ENCODE data around the gene ZNF367. TPM values are rescaled to one million over a fixed set of nuclear protein-coding genes. Genes with fewer than 3 reads are reported as not detected.
"Not testable (repeated sequence)": the region's sequence is repeated elsewhere in the genome, so short reads cannot be mapped to it uniquely, and the experiment has no call there.

Gene ZNF367
- total RNA-seq, 2 experiments from 2014 or later, result 27.7 to 28.7 TPM

DNA sequence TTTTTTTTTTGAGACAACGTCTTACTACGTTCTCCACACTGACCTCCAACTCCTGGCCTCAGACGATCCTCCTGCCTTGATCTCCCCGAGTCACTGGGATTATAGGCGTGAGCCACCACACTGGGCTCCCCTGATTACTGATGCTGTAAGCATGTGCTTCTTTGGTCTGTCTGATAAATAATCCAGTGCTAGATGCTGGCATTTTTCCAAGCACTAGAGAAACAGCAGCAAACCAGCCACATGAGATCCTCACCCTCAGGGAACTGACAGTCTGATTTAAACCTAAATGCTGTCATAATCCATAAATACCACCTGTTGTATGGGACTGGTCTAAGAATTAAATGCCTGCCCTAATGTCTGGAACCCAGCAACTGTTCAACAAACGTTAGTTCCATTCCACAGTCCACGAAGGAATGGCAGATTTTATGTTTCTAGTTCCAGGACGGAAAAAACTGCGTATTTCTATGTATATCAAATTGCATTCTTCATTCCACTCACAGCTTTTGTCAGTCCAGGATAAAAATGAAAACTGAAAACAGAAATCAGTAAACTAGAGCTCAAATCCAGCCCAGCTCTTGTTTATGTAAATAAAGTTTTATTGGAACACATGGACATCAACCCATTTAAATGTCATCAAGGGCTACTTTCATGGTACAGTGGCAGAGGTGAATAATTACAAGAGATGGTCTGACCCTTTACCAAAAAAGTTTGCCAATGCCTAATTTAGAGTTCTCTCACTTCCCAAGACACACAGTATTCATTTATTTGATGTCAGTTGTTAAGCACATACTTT is 54.8 kb downstream of the ZNF367 start:
- no peak for DNase-seq
- ChIA-PET CTCF (no interaction called here), POLR2A (no interaction called here)
- no peaks in the 10 kb centered on the region for H3K4me1 Mint-ChIP-seq
- H3K4me3 Mint-ChIP-seq, result no peak overlapping the region
- peaks cover 7% of the 10 kb centered on the region for H3K36me3 Mint-ChIP-seq (ENCODE audit: low read depth)
- H3K27me3 Mint-ChIP-seq, result no peaks in the 10 kb centered on the region
- H3K9me3 Mint-ChIP-seq, result no peaks in the 10 kb centered on the region
- no peak overlapping the region for H3K27ac Mint-ChIP-seq

GRCh38 chr9:96362119-96362518 is 56.1 kb downstream of the ZNF367 start:
- H3K9me3 Mint-ChIP-seq; H3K4me3 Mint-ChIP-seq; H3K36me3 Mint-ChIP-seq (ENCODE audit: low read depth); DNase-seq; CTCF ChIA-PET; H3K27me3 Mint-ChIP-seq; H3K27ac Mint-ChIP-seq; H3K4me1 Mint-ChIP-seq; POLR2A ChIA-PET: not testable (repeated sequence)

- H3K9me3 Mint-ChIP-seq, result no peaks in the 10 kb centered on the region
- peaks cover 7% of the 10 kb centered on the region for H3K36me3 Mint-ChIP-seq (ENCODE audit: low read depth)
- H3K4me1 Mint-ChIP-seq, result no peaks in the 10 kb centered on the region
- no peak overlapping the region for H3K27ac Mint-ChIP-seq
- CTCF ChIA-PET, result no interaction called here
- no peak for DNase-seq
- POLR2A ChIA-PET, result no interaction called here
- H3K27me3 Mint-ChIP-seq, result no peaks in the 10 kb centered on the region
- no peak overlapping the region for H3K4me3 Mint-ChIP-seq
Observed at GRCh38 chr9:96361668-96362067, 56.5 kb downstream of the ZNF367 start.

DNA sequence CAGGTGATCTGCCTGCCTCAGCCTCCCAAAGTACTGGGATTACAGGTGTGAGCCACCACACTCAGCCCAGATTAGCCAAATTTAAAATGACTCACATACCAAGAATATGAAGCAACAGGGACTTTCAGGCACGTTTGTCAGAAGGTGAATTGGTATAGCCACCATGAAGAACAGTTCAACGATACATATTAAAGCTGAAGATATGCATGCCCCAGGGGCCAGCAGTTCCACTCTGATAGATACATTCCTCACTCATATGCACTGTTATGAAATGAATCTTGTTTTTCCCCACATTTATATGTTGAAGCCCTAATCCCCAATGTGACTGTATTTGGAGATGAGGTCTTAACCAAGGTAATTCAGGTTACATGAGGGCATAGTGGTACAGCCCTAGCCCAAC is 57.2 kb downstream of the ZNF367 start:
- CTCF ChIA-PET, result no interaction called here
- H3K27me3 Mint-ChIP-seq, result no peaks in the 10 kb centered on the region
- H3K4me1 Mint-ChIP-seq, result no peaks in the 10 kb centered on the region
- DNase-seq, result no peak
- H3K36me3 Mint-ChIP-seq (ENCODE audit: low read depth), result peaks cover 7% of the 10 kb centered on the region
- H3K9me3 Mint-ChIP-seq, result no peaks in the 10 kb centered on the region
- H3K4me3 Mint-ChIP-seq, result no peak overlapping the region
- H3K27ac Mint-ChIP-seq, result no peak overlapping the region
- POLR2A ChIA-PET, result no interaction called here

- H3K4me1 Mint-ChIP-seq; H3K27me3 Mint-ChIP-seq; POLR2A ChIA-PET; CTCF ChIA-PET; H3K36me3 Mint-ChIP-seq (ENCODE audit: low read depth); H3K9me3 Mint-ChIP-seq; H3K27ac Mint-ChIP-seq; DNase-seq; H3K4me3 Mint-ChIP-seq: not testable (repeated sequence)
Observed at GRCh38 chr9:96360523-96360922, 57.6 kb downstream of the ZNF367 start.

GRCh38 chr9:96350866-96351265 is 67.3 kb downstream of the ZNF367 start:
- Mint-ChIP-seq H3K27ac (no peak overlapping the region), H3K36me3 (ENCODE audit: low read depth) (no peaks in the 10 kb centered on the region), H3K4me3 (no peak overlapping the region), H3K4me1 (no peaks in the 10 kb centered on the region), H3K27me3 (no peaks in the 10 kb centered on the region), H3K9me3 (no peaks in the 10 kb centered on the region)
- no peak for DNase-seq
- ChIA-PET POLR2A (no interaction called here), CTCF (no interaction called here)

DNA sequence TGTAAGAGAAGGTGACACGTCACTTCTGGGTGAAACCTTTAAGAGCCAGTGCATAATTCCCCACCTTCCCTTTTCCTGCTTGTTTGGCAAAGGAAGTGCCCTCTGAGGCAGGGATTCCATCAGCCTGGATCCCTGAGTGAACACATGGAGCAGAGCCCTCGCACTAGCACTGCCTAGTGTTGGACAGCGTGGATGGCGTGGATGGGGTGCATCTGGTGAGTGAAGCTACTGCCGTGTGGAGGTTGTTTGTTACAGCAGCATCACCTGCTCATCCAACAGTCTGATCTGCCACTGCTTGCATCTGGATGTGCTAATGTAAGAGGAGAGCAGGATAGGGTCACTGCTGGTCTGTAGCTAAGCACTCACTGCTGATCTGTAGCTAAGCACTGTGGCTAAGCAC is 69.9 kb downstream of the ZNF367 start:
- no peak overlapping the region for H3K27ac Mint-ChIP-seq
- ChIA-PET CTCF (interaction anchor here (1.0 kb wide), 1 partner anchor 21 kb away, joined by 4 read pairs; no protein-coding TSS in a partner anchor), POLR2A (no interaction called here)
- no peaks in the 10 kb centered on the region for H3K4me1 Mint-ChIP-seq
- H3K4me3 Mint-ChIP-seq, result no peak overlapping the region
- no peaks in the 10 kb centered on the region for H3K27me3 Mint-ChIP-seq
- H3K36me3 Mint-ChIP-seq (ENCODE audit: low read depth), result no peaks in the 10 kb centered on the region
- no peaks in the 10 kb centered on the region for H3K9me3 Mint-ChIP-seq
- DNase-seq, result no peak

DNA sequence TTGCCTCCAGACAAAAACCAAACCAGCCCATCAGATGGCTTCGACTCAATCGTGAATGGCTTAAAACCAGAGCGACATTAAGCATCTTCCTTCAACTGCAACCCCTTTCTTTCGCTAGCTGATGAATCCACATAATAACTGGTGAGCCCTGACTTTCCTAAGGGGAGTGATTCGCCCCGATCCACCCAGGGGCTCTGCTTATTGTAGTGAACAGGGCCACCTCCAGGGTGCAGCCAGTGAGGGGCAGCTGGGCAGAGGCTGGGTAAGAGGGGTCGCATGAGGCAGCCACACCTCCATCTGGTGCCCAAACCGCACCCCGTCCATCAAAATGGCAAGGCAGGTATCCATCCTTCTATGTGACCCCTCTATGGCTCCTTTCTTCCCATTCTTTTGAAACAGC is 72.6 kb downstream of the ZNF367 start:
- DNase-seq, result no peak
- H3K27ac Mint-ChIP-seq, result no peak overlapping the region
- POLR2A ChIA-PET, result no interaction called here
- H3K27me3 Mint-ChIP-seq, result no peaks in the 10 kb centered on the region
- CTCF ChIA-PET, result no interaction called here
- no peaks in the 10 kb centered on the region for H3K9me3 Mint-ChIP-seq
- H3K36me3 Mint-ChIP-seq (ENCODE audit: low read depth), result no peaks in the 10 kb centered on the region
- no peak overlapping the region for H3K4me3 Mint-ChIP-seq
- no peaks in the 10 kb centered on the region for H3K4me1 Mint-ChIP-seq

DNA sequence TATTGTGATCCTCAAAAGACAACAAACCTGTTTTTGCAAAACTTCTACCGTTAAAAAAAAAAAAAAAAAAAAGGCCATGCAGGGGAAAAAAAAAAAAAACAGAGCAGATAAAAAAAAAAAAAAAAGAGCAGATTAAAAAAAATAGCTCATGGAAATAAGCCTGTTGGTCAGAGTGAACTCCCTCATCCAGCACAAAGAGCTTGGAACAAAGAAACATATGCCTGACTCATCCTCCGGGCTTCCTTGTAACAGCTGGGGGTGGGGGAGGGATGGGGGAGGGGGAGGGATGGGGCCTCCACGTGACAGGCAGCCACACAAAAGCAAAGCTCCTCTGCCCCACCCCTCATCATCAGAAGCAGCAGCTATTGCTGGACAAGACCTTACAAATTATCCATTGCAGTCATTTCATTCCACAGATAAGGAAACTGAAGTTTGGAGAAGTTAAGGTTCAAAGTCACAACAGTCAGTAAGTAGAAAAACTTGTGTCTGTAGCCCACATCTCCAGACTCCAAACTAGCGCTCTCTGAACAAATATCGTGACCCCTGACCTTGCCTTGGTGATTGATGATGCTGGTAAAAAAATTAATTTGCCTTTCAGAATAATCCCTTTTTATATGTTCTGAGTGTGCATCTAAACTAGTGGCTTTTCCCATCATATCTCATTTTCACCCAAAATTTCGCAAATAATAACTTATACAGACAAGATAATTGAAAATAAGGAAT is 73.6 kb downstream of the ZNF367 start:
- Mint-ChIP-seq H3K27me3 (no peaks in the 10 kb centered on the region), H3K27ac (no peak overlapping the region), H3K9me3 (no peaks in the 10 kb centered on the region), H3K4me1 (peaks cover 5% of the 10 kb centered on the region), H3K36me3 (ENCODE audit: low read depth) (no peaks in the 10 kb centered on the region), H3K4me3 (no peak overlapping the region)
- POLR2A ChIA-PET, result no interaction called here
- CTCF ChIA-PET, result interaction anchor here (0.6 to 1.3 kb wide), 4 partner anchors 27 to 641 kb away, joined by 3 to 4 read pairs (median 4); no protein-coding TSS in a partner anchor
- DNase-seq, result no peak

GRCh38 chr9:96343515-96344360 is 74.4 kb downstream of the ZNF367 start:
- CTCF ChIA-PET, result interaction anchor here (0.7 to 1.3 kb wide), 2 partner anchors 16 to 27 kb away, joined by 4 read pairs; no protein-coding TSS in a partner anchor
- H3K27ac Mint-ChIP-seq, result no peak overlapping the region
- POLR2A ChIA-PET, result no interaction called here
- no peaks in the 10 kb centered on the region for H3K27me3 Mint-ChIP-seq
- H3K4me1 Mint-ChIP-seq, result peaks cover 5% of the 10 kb centered on the region
- no peak overlapping the region for H3K4me3 Mint-ChIP-seq
- no peaks in the 10 kb centered on the region for H3K36me3 Mint-ChIP-seq (ENCODE audit: low read depth)
- no peak for DNase-seq
- no peaks in the 10 kb centered on the region for H3K9me3 Mint-ChIP-seq

DNA sequence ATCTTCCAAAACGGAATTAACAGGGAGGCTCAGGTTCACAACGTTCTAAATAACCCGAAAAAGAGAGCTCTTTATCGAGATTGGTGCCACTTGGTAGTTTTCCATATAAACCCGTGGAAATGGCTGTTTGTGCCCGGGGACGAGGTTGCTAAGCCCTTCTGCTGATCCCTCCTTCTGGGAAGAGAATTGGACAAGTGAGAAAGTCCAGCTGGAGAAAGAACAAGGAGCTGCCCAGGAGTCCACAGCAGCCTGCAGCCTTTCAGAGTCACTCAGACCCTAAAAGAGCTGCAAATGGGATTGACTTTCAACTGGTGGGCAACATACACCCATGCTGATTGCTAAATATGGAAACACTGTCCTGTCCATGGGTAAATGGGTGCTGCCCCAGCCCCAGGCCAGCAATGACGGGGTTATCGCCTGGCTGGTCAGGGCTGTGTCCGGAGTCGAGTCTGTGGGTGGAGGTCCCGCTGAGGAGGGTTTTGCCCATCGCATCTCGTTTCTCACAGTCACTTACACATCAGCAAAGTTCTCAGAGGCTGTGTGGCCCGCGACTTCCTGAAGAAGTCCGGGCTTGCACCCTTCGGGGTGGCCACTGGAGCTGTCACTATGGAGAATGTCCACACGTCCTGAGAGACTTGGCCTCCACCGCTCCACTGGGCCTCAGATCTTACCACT is 75.5 kb downstream of the ZNF367 start:
- no peaks in the 10 kb centered on the region for H3K9me3 Mint-ChIP-seq
- CTCF ChIA-PET, result interaction anchor here (1.3 kb wide), 1 partner anchor 26 kb away, joined by 4 read pairs; no protein-coding TSS in a partner anchor
- no peak overlapping the region for H3K27ac Mint-ChIP-seq
- H3K27me3 Mint-ChIP-seq, result no peaks in the 10 kb centered on the region
- POLR2A ChIA-PET, result no interaction called here
- DNase-seq, result no peak
- peaks cover 5% of the 10 kb centered on the region for H3K4me1 Mint-ChIP-seq
- no peaks in the 10 kb centered on the region for H3K36me3 Mint-ChIP-seq (ENCODE audit: low read depth)
- no peak overlapping the region for H3K4me3 Mint-ChIP-seq

- Mint-ChIP-seq H3K4me3 (no peak overlapping the region), H3K4me1 (peaks cover 5% of the 10 kb centered on the region), H3K9me3 (no peaks in the 10 kb centered on the region), H3K27me3 (no peaks in the 10 kb centered on the region), H3K27ac (no peak overlapping the region), H3K36me3 (ENCODE audit: low read depth) (no peaks in the 10 kb centered on the region)
- ChIA-PET POLR2A (no interaction called here), CTCF (no interaction called here)
- DNase-seq, result no peak
Observed at GRCh38 chr9:96340707-96341106, 77.5 kb downstream of the ZNF367 start.

- H3K36me3 Mint-ChIP-seq (ENCODE audit: low read depth), result no peaks in the 10 kb centered on the region
- peaks cover 5% of the 10 kb centered on the region for H3K4me1 Mint-ChIP-seq
- no peak overlapping the region for H3K27ac Mint-ChIP-seq
- no peak overlapping the region for H3K4me3 Mint-ChIP-seq
- ChIA-PET POLR2A (no interaction called here), CTCF (no interaction called here)
- no peaks in the 10 kb centered on the region for H3K9me3 Mint-ChIP-seq
- no peak for DNase-seq
- H3K27me3 Mint-ChIP-seq, result no peaks in the 10 kb centered on the region
Observed at GRCh38 chr9:96338299-96338698, 79.9 kb downstream of the ZNF367 start.
